Thyroid gland (tissue), 4 donors: ENCODE data around the gene VPS11. TPM values are rescaled to one million over a fixed set of nuclear protein-coding genes. Genes with fewer than 3 reads are reported as not detected.
A peak's percentile ranks its signal among the peaks of the same experiment; 100 is the strongest.

Source experiments
- DNase-seq, 2 donors: peaks; one replicate each; pipeline ENCODE4 v3.0.0-alpha.2; 2019
- H3K27ac ChIP-seq, 3 donors: fragments of 200-600 bp; sonication (generic); 1 replicate in 2 of 3; 2 replicates in 1 of 3; pipeline ENCODE4 v1.5.1; 2016 to 2019; ENCODE audit warnings: mild to moderate bottlenecking in 1 of 3, moderate library complexity in 1 of 3
- H3K27me3 ChIP-seq: fragments of 200-600 bp; sonication (generic); one replicate; pipeline ENCODE4 v1.5.1; 2019
- H3K36me3 ChIP-seq, 2 donors: fragments of 200-600 bp; sonication (generic); one replicate each; pipeline ENCODE4 v1.5.1; 2016 to 2019
- H3K4me1 ChIP-seq, 2 donors: fragments of 200-600 bp; sonication (generic); one replicate each; pipeline ENCODE4 v1.5.1; 2017 to 2019
- H3K4me3 ChIP-seq, 3 donors: fragments of 200-600 bp; sonication (generic); replicated peaks in 1 of 3; 1 replicate in 2 of 3; 2 replicates in 1 of 3; pipeline ENCODE4 v1.5.1; 2016; ENCODE audit warnings: mild to moderate bottlenecking in 1 of 3
- H3K9me3 ChIP-seq: fragments of 200-600 bp; sonication (generic); one replicate; pipeline ENCODE4 v1.5.1; 2017
- POLR2A ChIP-seq, 2 donors: fragments of 450-650 bp; IDR thresholded peaks; one replicate each; pipeline ENCODE4 v1.6.1; 2017; ENCODE audit warnings: antibody characterized with exemption in 2 of 2, mild to moderate bottlenecking in 2 of 2, moderate library complexity in 1 of 2
- WGBS, 2 donors: methylation state at CpG; one replicate each; pipeline ENCODE4 v1.1.5; 2017; 5-methylcytosine and 5-hydroxymethylcytosine counted together
- intact Hi-C: fragments of 100-400 bp; cut with DNase I; formaldehyde crosslinking; loops from one replicate; pipeline ENCODE4 v1.15.1; 2023
- total RNA-seq, 4 donors: library from RNA; depleted of rRNA; stranded (reverse); fragments of >200 nt; gene quantifications; one replicate each; pipeline ENCODE4 v1.2.3, GENCODE V29; 2016
- TF ChIP-seq, protein P1 (sequence below), 6 experiments: fragments of 200-600 bp in 3 of 6; fragments of 450-650 bp in 3 of 6; sonication (generic) in 3 of 6; IDR thresholded peaks; one replicate each; pipeline ENCODE4 v1.5.1; 2016 to 2019; ENCODE audit warnings: antibody characterized with exemption in 6 of 6, mild to moderate bottlenecking in 2 of 6, inconsistent platforms in 1 of 6, moderate library complexity in 1 of 6

Gene VPS11
- total RNA-seq, 4 donors from 2014 or later, result 40.3 to 64.4 (median 47.4) TPM

DNA sequence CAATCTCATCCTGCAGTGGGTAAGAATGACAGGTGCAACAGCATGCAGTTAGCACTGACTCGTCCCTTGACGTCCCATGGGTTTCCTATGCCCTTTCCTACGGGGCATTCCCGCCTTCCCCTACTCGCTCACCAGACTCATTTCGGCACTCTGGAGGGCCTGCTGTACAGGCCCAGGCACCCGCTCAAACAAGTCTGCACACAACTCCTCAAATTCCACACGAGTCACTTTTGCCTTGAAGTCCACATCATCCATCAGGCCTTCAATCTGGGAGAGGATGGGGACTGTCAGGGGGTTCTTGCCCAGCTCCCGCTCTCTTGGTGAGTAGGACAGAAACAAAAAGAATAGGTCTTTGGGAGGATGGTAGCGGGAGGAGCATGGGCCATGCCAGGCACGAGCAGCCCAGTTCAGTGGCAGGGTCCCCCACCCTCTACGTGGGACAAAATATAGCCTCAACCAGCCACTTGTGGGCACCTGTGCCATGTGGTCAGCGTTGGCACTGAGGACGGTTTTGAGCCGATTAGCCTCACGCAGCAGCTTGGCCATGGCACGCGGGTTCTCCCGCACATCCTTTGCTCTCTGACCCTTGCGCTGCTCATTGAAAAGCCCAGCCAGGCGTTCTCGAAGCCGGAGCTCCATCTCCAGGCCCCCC lies 15.3 kb upstream of the VPS11 start:
- Histone ChIP-seq H3K4me3 (no peak overlapping the region), H3K4me1 (peaks cover 10 to 13% of the 10 kb centered on the region in 2 donors), H3K9me3 (no peaks in the 10 kb centered on the region), H3K27me3 (no peaks in the 10 kb centered on the region), H3K36me3 (peaks cover 77 to 79% of the 10 kb centered on the region in 2 donors), H3K27ac (no peak overlapping the region)
- DNase-seq, result no peak
- WGBS, 2 donors, result 92 to 95% methylated on average over 23 of the region's 23 CpGs
- no peak for TF ChIP-seq POLR2A (IDR thresholded peaks at IDR 0.05)
- TF ChIP-seq, protein P1, sequence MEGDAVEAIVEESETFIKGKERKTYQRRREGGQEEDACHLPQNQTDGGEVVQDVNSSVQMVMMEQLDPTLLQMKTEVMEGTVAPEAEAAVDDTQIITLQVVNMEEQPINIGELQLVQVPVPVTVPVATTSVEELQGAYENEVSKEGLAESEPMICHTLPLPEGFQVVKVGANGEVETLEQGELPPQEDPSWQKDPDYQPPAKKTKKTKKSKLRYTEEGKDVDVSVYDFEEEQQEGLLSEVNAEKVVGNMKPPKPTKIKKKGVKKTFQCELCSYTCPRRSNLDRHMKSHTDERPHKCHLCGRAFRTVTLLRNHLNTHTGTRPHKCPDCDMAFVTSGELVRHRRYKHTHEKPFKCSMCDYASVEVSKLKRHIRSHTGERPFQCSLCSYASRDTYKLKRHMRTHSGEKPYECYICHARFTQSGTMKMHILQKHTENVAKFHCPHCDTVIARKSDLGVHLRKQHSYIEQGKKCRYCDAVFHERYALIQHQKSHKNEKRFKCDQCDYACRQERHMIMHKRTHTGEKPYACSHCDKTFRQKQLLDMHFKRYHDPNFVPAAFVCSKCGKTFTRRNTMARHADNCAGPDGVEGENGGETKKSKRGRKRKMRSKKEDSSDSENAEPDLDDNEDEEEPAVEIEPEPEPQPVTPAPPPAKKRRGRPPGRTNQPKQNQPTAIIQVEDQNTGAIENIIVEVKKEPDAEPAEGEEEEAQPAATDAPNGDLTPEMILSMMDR (IDR thresholded peaks at IDR 0.05), result no peak
- intact Hi-C loops, result no loop called here

DNA sequence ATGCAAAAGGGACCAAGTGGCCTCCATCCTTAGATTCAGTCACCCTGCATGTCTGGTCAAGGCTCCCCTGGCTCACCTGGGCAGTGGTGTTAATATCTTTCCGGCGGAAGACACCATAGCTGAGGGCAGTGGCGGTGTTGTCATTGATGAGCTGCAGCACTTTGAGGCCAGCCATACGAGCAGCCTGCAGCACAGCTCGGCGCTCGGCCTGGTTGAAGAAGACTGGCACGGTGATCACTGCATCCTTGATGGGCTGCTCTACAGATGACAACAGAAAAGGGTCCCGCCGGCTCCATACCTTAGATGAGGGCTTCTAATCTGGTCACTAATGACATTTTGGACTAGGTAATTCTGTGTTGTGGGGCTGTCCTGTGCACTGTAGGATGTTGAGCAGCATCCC lies 13.2 kb upstream of the VPS11 start:
- Histone ChIP-seq H3K36me3 (peaks cover 55 to 58% of the 10 kb centered on the region in 2 donors), H3K4me3 (no peak overlapping the region), H3K9me3 (no peaks in the 10 kb centered on the region), H3K27ac (no peak overlapping the region), H3K4me1 (peaks cover 14 to 19% of the 10 kb centered on the region in 2 donors), H3K27me3 (no peaks in the 10 kb centered on the region)
- TF ChIP-seq POLR2A (IDR thresholded peaks at IDR 0.05), result no peak
- TF ChIP-seq, protein P1 (IDR thresholded peaks at IDR 0.05), result no peak
- 95 to 100% methylated on average over 2 to 10 of the region's 10 CpGs for WGBS, 2 donors
- intact Hi-C loops, result no loop called here
- DNase-seq, result no peak

DNA sequence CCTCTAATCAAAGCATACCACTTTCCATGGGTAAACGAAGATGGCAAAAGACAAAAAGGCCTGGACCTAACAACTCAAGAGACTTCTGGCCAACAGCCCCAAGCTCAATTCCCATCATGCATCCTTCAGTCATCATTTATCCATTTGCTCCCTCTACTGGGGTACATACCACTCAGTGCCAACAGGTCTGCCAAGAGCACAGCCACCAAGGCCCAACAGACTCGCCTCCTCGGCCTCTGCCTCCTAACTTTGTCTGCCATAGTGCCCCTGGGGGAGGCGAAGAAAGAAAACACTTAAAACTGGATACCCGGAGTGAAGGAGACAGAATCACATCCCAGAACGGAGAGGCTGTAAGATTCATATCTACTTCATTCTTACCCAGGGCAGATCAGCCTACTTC lies 11.7 kb upstream of the VPS11 start:
- intact Hi-C loops, result no loop called here
- peaks cover 14 to 19% of the 10 kb centered on the region in 2 donors for H3K4me1 ChIP-seq
- H3K4me3 ChIP-seq, result peak overlapping the region; percentile 80 to 99 (median 88)
- no peaks in the 10 kb centered on the region for H3K9me3 ChIP-seq
- TF ChIP-seq, protein P1 (IDR thresholded peaks at IDR 0.05), result no peak
- TF ChIP-seq POLR2A (IDR thresholded peaks at IDR 0.05), result no peak
- WGBS, 2 donors, result 33 to 38% methylated on average over 6 of the region's 6 CpGs
- H3K36me3 ChIP-seq, result peaks cover 44% of the 10 kb centered on the region in 2 donors
- H3K27ac ChIP-seq, result peak overlapping the region in 1 of 3 donors; percentile 85
- H3K27me3 ChIP-seq, result no peaks in the 10 kb centered on the region
- DNase-seq, result no peak

DNA sequence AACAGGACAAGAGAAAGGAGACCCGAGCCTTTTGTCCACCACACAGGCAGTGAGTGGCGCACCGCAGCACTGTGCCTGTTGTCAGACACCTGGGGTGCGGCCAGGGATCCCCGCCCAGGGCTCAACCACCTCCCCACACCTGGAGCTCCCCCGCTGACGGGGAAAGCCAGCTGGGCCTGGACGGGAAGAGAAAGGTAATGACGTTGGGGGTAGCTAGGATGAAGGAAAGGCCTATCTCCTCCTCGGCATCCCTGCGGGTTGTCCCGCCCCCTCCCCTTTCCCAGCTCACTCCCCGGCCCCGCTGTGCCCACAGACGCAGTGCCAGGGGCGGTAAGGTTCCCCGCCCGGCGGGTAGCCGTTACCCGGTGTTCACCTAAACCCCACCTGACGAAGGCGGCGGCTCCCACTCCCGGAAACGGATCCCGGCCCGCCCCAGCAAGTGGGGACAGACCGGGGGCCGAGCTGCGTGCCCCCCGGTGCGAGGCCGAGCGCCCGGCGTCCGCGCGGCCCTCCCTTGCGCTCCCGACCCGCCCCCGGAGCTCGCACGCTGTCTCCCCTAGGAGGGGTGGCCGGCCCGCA lies 11.1 kb upstream of the VPS11 start:
- peak overlapping the region; percentile 80 to 99 (median 88) for H3K4me3 ChIP-seq
- no peaks in the 10 kb centered on the region for H3K27me3 ChIP-seq
- 0% methylated on average over 5 to 13 of the region's 48 CpGs for WGBS, 2 donors
- peak; percentile 35 to 44 for DNase-seq
- H3K9me3 ChIP-seq, result no peaks in the 10 kb centered on the region
- peak overlapping the region; percentile 60 to 85 (median 65) for H3K27ac ChIP-seq
- H3K36me3 ChIP-seq, result peaks cover 38% of the 10 kb centered on the region in 2 donors
- TF ChIP-seq POLR2A (IDR thresholded peaks at IDR 0.05), result no peak
- TF ChIP-seq, protein P1 (IDR thresholded peaks at IDR 0.05), result no peak
- intact Hi-C loops, result no loop called here
- peaks cover 14 to 19% of the 10 kb centered on the region in 2 donors for H3K4me1 ChIP-seq
